Measurements from ENCODE around the gene ABHD5. TPM values are rescaled to one million over a fixed set of nuclear protein-coding genes. Genes with fewer than 3 reads are reported as not detected.
"Not testable (repeated sequence)": the region's sequence is repeated elsewhere in the genome, so short reads cannot be mapped to it uniquely, and the experiment has no call there.

The ABHD5 gene
- total RNA-seq, 2 experiments from 2014 or later = 7.8 to 8.4 TPM

- POLR2A ChIA-PET = no interaction called here
- no peaks in the 10 kb centered on the region for H3K36me3 Mint-ChIP-seq (ENCODE audit: low read depth)
- no peak for ATAC-seq
These were observed 41.8 kb upstream of the ABHD5 start for GRCh38 chr3:43648957-43649356.

GRCh38 chr3:43649365-43649968, 41.3 kb upstream of the ABHD5 start:
- Mint-ChIP-seq H3K9me3 (no peaks in the 10 kb centered on the region), H3K4me1 (ENCODE audit: low read depth) (no peaks in the 10 kb centered on the region), H3K4me3 (no peak overlapping the region), H3K27ac (no peak overlapping the region), H3K27me3 (peaks cover 10% of the 10 kb centered on the region), H3K36me3 (ENCODE audit: low read depth) (no peaks in the 10 kb centered on the region)
- no peak for ATAC-seq
- DNase-seq = no peak
- intact Hi-C loops (cut with micrococcal nuclease) = no loop called here
- POLR2A ChIA-PET = no interaction called here
- CTCF ChIA-PET = no interaction called here
- no peak for TF ChIP-seq CTCF (IDR thresholded peaks at IDR 0.05)

More at GRCh38 chr3:43648957-43649356, 41.8 kb upstream of the ABHD5 start:
- intact Hi-C loops (cut with micrococcal nuclease) = no loop called here
- CTCF ChIA-PET = no interaction called here
- no peak overlapping the region for H3K27ac Mint-ChIP-seq
- DNase-seq = no peak
- H3K4me3 Mint-ChIP-seq = no peak overlapping the region
- no peaks in the 10 kb centered on the region for H3K4me1 Mint-ChIP-seq (ENCODE audit: low read depth)
- TF ChIP-seq CTCF (IDR thresholded peaks at IDR 0.05) = no peak
- no peaks in the 10 kb centered on the region for H3K9me3 Mint-ChIP-seq
- H3K27me3 Mint-ChIP-seq = peaks cover 11% of the 10 kb centered on the region

GRCh38 chr3:43650345-43650744, 40.4 kb upstream of the ABHD5 start:
- H3K4me1 Mint-ChIP-seq (ENCODE audit: low read depth) = no peaks in the 10 kb centered on the region
- peaks cover 10% of the 10 kb centered on the region for H3K27me3 Mint-ChIP-seq
- no peak for TF ChIP-seq CTCF (IDR thresholded peaks at IDR 0.05)
- H3K9me3 Mint-ChIP-seq = no peaks in the 10 kb centered on the region
- intact Hi-C loops (cut with micrococcal nuclease) = no loop called here
- ChIA-PET CTCF (interaction anchor here (0.6 kb wide), 1 partner anchor 246 kb away, joined by 3 read pairs; no protein-coding TSS in a partner anchor), POLR2A (no interaction called here)
- no peak overlapping the region for H3K4me3 Mint-ChIP-seq
- no peak overlapping the region for H3K27ac Mint-ChIP-seq
- H3K36me3 Mint-ChIP-seq (ENCODE audit: low read depth) = no peaks in the 10 kb centered on the region
- ATAC-seq (no peak), DNase-seq (no peak)

DNA sequence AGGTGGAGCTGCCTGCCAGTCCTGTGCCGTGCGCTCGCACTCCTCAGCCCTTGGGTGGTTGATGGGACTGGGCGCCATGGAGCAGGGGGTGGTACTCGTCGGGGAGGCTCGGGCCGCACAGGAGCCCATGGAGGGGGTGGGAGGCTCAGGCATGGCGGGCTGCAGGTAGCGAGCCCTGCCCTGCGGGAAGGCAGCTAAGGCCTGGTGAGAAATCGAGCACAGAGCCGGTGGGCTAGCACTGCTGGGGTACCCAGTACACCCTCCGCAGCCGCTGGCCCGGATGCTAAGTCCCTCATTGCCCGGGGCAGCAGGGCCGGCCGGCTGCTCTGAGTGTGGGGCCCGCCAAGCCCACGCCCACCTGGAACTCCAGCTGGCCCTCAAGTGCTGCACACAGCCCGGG, 34.3 kb upstream of the ABHD5 start:
- H3K9me3 Mint-ChIP-seq; H3K4me3 Mint-ChIP-seq; H3K27me3 Mint-ChIP-seq; DNase-seq; intact Hi-C loops (cut with micrococcal nuclease); ATAC-seq; H3K36me3 Mint-ChIP-seq (ENCODE audit: low read depth); H3K4me1 Mint-ChIP-seq (ENCODE audit: low read depth); CTCF ChIA-PET; POLR2A ChIA-PET; H3K27ac Mint-ChIP-seq: not testable (repeated sequence)

- ChIA-PET POLR2A (no interaction called here), CTCF (no interaction called here)
- H3K4me3 Mint-ChIP-seq = no peak overlapping the region
- ATAC-seq (no peak), DNase-seq (no peak)
- peaks cover 4% of the 10 kb centered on the region for H3K36me3 Mint-ChIP-seq (ENCODE audit: low read depth)
- peaks cover 4% of the 10 kb centered on the region for H3K9me3 Mint-ChIP-seq
- H3K4me1 Mint-ChIP-seq (ENCODE audit: low read depth) = no peaks in the 10 kb centered on the region
- H3K27me3 Mint-ChIP-seq = no peaks in the 10 kb centered on the region
- no peak overlapping the region for H3K27ac Mint-ChIP-seq
- intact Hi-C loops (cut with micrococcal nuclease) = no loop called here
- TF ChIP-seq CTCF (IDR thresholded peaks at IDR 0.05) = no peak
These were observed 31.4 kb upstream of the ABHD5 start for GRCh38 chr3:43659250-43659880.

- POLR2A ChIA-PET; DNase-seq; H3K36me3 Mint-ChIP-seq (ENCODE audit: low read depth); intact Hi-C loops (cut with micrococcal nuclease); H3K27ac Mint-ChIP-seq; CTCF ChIA-PET; H3K9me3 Mint-ChIP-seq; H3K4me1 Mint-ChIP-seq (ENCODE audit: low read depth); ATAC-seq; H3K27me3 Mint-ChIP-seq; H3K4me3 Mint-ChIP-seq: not testable (repeated sequence)
These were observed 29.4 kb upstream of the ABHD5 start for GRCh38 chr3:43661376-43661775.

DNA sequence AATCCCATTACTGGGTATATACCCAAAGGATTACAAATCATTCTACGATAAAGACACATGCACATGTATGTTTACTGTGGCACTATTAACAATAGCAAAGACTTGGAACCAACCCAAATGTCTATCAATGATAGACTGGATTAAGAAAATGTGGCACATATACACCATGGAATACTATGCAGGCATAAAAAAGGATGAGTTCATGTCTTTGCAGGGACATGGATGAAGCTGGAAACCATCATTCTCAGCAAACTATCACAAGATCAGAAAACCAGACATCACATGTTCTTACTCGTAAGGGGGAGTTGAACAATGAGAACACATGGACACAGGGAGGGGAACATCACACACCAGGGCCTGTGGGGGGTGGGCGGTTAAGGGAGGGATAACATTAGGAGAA, 25.7 kb upstream of the ABHD5 start:
- POLR2A ChIA-PET; H3K36me3 Mint-ChIP-seq (ENCODE audit: low read depth); H3K27ac Mint-ChIP-seq; DNase-seq; intact Hi-C loops (cut with micrococcal nuclease); ATAC-seq; CTCF ChIA-PET; H3K4me1 Mint-ChIP-seq (ENCODE audit: low read depth); H3K9me3 Mint-ChIP-seq; H3K4me3 Mint-ChIP-seq: not testable (repeated sequence)
- H3K27me3 Mint-ChIP-seq = peaks cover 11% of the 10 kb centered on the region
